HG02588 (cell line): Measurements from ENCODE around the gene UNC79.

Experiments used
- ATAC-seq: cut with Tn5 transposase; IDR thresholded peaks from one replicate; pipeline ENCODE4 v1.9.1; 2021; ENCODE audit warnings: mild to moderate bottlenecking, moderate library complexity; ENCODE audit not compliant: unreplicated experiment

Gene UNC79

GRCh38 chr14:93720981-93721483 is 290.3 kb downstream of the UNC79 start:
- ATAC-seq = no peak

- ATAC-seq = no peak
These were observed 292.3 kb downstream of the UNC79 start for GRCh38 chr14:93723001-93723400.

DNA sequence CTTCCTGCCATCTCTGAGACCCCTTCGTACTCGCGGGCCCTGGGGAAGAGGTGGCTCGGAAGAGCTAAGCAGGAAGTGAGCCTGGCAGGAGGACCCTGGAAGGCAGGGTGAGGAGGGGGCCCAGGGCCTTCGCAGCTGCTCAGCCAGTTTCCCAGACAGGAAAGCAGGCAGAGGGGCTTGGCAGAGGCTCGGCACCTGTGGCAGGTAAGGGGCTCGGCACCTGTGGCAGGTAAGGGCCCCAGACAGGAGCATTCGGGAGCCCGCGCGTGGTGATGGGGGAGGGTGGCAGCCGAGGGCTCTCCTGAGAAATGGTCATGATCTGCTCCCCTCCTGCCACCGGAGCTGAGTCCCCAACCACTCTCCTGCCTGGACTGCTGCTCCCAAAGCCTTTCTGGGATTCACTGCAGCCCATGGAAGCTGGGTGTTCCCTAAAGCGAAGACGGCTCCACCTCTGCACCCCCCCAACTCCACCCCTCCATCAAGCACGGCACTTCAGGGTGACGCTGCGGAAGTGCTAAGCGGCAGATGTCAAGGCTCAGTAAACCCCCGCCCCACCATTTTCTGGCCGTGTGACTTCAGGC is 294.4 kb downstream of the UNC79 start:
- no peak for ATAC-seq

DNA sequence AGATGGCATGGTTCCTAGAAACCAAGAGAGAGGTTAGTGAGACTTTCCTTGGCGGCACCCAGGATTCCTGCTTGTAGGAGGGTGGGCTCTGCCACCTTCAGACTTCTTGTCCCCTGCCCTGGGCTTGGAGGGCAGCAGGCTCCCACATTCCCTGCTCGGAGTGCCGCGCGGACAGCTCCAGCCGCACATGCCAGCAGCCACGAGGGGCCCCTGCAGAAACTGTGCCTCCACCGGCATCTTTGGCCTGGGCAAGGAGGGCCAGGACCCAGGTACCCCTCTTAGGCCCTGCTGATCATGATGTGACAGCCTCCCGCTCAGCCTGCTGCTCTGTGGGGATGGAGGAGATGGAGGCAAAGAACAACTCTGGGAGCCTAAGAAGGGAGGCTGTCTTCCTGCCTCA is 295.3 kb downstream of the UNC79 start:
- no peak for ATAC-seq

DNA sequence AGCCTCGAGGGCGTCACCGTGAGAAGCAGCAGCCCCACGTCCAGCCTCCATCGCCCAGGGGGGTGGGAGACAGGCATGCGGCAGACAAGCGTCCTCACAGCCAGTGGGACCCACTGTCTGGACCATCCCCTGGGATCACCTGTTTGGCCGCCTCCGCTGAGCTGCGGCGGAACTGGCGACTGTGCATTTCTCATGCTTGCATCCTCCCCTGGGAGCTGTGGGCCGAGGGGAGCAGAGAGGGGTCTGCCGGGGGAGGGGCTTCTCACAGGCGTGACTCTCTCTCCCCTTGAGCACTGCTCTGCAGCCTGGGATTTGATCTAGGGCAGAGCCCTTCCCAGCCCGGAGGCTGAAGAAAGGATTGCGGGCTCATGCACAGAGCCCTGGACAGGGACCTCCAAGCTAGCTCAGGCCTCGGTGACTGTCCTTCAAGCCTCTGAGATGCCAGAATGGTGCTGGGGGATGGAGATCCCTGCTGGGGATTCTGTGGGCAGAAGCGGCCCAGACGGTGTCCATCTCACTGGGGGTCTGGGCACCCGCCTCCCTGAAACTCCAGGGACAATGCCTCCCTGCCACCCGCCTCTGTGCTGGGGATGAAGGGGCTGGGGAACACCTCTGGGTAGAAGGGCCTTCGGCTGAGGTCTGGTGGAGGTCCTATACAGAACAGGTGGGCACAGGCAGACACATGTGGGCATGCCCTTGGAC is 296.5 kb downstream of the UNC79 start:
- no peak for ATAC-seq

- no peak for ATAC-seq
These were observed 297.3 kb downstream of the UNC79 start for GRCh38 chr14:93727917-93728650.

DNA sequence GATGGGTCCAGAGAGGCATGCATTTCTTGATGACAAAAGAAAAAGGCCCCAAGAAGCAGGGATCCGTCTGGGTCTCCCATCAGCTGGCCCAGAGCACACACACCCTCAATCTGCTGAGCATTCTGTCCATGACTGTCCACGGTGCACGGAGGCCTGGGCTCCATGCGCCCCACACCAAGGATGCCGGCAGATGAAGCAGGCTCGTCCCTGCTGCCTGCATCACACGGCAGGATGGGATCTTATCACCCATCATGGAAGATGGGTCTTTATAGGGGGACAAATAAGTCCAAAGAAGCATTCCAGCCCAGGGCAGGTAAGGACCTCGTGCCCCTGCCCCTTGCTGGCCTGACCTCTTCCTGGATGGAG is 297.9 kb downstream of the UNC79 start:
- no peak for ATAC-seq

- ATAC-seq = no peak
These were observed 299.3 kb downstream of the UNC79 start for GRCh38 chr14:93729993-93730392.

GRCh38 chr14:93731753-93732152 is 301.0 kb downstream of the UNC79 start:
- ATAC-seq = no peak

GRCh38 chr14:93732524-93732923 is 301.8 kb downstream of the UNC79 start:
- ATAC-seq = no peak

DNA sequence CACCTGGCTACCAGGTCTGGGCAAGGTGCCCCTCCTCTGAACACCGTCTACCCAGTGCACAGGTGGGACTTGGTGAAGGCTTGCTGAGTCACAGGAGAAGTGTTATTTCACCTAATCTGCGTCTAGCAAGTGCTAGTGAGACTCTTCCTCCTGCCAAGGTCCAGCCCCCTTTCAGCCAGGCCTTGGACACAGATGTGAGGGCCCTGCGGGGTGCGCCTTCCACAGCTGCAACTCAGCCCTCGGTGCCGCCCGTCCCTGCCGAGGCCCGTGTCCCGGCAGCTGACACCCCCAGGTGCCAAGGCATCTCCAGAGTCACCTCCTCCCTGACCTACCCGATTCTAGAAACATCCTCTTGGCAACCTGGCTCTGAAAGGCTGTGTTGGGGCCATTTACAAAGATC is 302.5 kb downstream of the UNC79 start:
- ATAC-seq = no peak

GRCh38 chr14:93733631-93734030 is 302.9 kb downstream of the UNC79 start:
- no peak for ATAC-seq

GRCh38 chr14:93734086-93734822 is 303.5 kb downstream of the UNC79 start:
- no peak for ATAC-seq

DNA sequence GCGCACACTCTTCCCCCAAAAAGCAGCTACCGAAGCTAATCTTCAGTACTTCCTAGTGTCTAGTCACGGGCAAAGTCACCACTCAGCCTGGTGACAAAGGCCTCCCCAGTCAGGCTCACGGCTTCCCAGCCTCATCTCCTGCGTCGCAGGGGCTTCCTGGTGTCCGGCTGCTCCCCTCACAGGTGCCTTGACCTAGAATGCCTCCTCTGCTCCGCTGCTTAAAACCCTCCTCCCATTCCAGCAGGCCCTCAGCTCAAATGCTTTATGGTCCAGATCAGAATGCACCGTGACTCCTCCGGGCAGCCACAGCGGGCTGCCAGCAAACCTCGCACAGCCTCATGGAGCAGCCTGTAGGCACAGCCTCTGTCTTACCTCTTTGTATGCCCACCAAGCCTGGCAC is 304.5 kb downstream of the UNC79 start:
- ATAC-seq = no peak

DNA sequence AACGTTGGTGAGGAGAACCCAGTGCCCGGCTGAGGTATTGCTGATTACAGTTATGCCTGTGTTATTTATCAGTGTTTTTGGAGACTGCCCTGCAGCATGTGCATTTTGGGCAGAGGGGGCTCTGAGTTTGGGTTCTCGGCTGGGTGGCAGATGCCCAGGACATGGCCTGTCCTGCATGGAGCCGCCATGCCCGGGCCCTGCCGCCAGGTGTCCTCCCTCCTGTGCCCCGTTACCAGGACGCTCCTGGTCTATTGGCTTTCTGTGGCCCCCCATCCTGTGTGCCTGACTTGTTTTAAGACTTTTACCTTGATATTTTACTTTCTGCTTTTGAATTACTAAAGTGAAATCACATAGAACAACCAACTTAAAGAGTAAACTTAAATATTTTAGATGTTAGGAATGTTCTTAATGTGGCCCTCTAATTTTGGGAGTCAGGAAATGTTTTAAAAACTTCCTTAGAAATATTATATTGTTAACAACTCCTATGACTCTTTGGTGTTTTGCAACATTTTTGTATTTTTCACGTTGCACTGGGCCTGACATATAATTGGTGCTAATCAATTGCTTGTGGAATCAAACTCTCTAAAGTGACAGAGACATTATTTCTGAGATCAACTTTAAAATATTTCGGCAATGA is 305.8 kb downstream of the UNC79 start:
- ATAC-seq = no peak

DNA sequence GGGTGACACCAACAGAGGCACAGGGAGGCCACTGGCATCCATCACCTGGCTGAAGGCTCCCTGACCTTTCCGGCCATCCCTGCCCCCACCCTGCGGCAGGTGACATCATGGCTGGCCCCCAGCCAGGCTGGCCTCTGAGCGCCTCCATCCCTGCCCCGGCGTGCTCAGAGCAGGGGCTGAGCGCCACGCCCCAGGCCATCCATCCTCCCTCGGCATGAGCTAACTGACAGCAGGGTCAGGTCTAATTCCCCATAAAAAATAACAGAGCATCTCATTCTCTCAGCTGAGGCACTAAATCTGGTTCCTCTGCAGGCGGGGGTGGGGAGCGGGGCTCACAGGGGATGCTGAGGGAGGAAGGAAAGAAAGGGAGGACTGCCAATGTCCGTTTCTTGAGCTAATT is 306.9 kb downstream of the UNC79 start:
- ATAC-seq = no peak

GRCh38 chr14:93741556-93742230 is 311.0 kb downstream of the UNC79 start:
- no peak for ATAC-seq

- no peak for ATAC-seq
These were observed 312.0 kb downstream of the UNC79 start for GRCh38 chr14:93742761-93743160.

DNA sequence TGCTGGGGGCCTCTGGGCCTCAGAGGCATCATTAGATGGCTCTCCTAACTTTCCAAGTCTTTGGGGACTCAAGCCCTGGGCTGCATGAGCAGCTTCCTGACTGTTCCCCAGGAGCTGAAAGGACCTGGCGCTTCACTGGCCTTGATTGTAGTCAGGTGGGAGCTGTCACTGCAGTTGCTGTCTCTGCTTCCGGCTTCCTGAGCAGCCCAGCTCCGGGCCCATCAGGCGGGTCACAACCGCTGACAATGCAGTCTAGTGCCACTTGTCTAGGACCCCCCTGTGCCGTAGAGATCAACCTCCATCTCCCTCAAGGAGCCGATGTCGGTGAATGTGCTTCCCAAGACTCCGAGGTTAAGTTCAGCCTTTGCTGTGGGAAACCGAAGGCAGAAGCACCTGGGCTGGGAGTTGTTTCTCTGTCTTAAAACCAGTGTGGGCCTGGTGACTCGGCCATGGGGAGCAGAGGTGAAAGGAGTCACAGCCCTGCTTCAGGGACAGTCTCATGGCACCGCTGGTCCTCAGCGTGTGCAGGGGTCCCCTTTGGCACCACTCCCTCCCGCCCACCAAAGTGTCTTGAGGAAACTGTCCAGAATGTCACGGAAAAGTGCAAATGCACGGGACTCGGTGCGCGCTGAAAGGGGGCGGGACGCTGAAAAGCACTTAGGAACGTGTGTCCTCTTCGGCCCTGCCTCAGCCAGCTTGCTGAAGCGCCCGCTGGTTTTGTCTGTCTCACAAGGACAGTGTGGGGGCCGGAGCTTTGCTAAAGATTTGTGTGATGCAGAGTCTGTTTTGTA is 312.7 kb downstream of the UNC79 start:
- ATAC-seq = no peak

GRCh38 chr14:93744176-93744575 is 313.4 kb downstream of the UNC79 start:
- ATAC-seq = no peak
